ENCODE measurements around the gene FARS2.

- TF ChIP-seq POLR2A (IDR thresholded peaks at IDR 0.05) = no peak
- TF ChIP-seq CTCF (IDR thresholded peaks at IDR 0.05) = no peak
- no peak for TF ChIP-seq POLR2AphosphoS5 (IDR thresholded peaks at IDR 0.05)
- TF ChIP-seq EP300 (IDR thresholded peaks at IDR 0.05) = no peak
Observed at GRCh38 chr6:5682530-5682929, 421.2 kb downstream of the FARS2 start.
